ENCODE results near the gene ABI3.

DNA sequence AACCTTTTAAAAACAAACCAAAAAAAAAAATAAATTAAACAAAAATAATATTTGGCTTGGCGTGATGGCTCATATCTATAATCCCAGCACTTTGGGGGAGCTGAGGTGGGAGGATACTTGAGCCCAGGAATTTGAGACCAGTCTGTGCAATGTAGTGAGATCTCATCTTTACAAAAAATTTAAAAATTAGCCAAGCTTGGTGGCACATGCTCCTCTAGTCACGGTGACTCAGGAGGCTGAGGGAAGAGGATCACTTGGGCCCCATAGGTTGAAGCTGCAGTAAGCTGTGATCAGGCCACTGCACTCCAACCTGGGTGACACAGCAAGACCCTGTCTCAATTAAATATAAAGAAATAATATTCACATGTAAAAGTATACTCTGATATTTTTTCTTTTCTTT is 12.3 kb upstream of the ABI3 start:
- no peak for TF ChIP-seq POLR2A (IDR thresholded peaks at IDR 0.05)
- no peak for TF ChIP-seq CTCF (IDR thresholded peaks at IDR 0.05)
- no peak for TF ChIP-seq POLR2AphosphoS5 (IDR thresholded peaks at IDR 0.05; ENCODE audit: insufficient read depth in 1 of 2, low read depth in 1 of 2)
